Coronary artery (tissue), 2 donors: Measurements from ENCODE around the gene TANGO2.
A peak's percentile ranks its signal among the peaks of the same experiment; 100 is the strongest.

Experiments
- DNase-seq: peaks from one replicate; pipeline ENCODE4 v3.0.0-alpha.2; 2017; ENCODE audit warnings: low spot score
- H3K27ac ChIP-seq, 2 donors: fragments of 200-600 bp; sonication (generic); one replicate each; pipeline ENCODE4 v1.5.1; 2016 to 2019
- H3K4me3 ChIP-seq: fragments of 200-600 bp; sonication (generic); 2 replicates; pipeline ENCODE4 v1.5.1; 2016; ENCODE audit warnings: mild to moderate bottlenecking, moderate library complexity
- TF ChIP-seq, protein P1 (sequence below): fragments of 200-600 bp; sonication (generic); IDR thresholded peaks from one replicate; pipeline ENCODE4 v1.5.1; 2019; ENCODE audit warnings: antibody characterized with exemption

The TANGO2 gene

DNA sequence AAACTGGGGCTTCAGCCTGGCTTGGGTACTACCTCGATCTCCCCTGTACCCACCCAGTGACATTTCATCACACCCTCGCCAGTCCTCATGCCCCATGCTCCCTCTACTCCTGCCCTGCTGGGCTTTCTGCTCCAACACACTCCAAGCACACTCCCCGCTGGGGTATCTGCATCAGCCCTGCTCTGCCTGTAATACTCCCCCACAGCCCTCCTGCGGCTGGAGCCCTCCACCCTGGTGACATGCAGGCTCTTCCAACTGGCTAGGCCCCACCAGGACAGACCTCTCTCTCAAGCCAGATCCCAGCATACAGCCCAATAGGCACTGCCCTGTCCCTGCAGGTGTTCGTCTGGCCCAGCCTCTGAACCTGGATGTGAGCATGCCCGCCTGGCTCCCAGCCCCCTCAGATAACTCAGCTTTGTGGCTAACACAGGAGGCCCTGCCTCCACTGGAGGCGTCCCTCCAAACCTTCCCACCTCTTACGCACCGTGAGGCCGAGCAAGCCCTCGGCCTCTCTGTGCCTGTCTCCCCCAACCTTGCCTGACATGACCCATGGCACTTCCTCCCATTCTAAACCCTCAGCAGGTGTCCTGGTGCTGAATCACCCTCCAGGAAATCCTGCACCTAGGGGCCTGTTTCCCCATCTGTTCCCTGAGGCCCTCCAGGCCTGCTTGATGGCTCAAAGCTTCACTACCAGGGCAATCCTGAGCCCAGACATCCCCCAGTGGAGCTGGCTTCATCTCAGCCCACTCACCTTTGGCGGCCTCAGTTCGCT, 45.8 kb upstream of the TANGO2 start:
- TF ChIP-seq, protein P1, sequence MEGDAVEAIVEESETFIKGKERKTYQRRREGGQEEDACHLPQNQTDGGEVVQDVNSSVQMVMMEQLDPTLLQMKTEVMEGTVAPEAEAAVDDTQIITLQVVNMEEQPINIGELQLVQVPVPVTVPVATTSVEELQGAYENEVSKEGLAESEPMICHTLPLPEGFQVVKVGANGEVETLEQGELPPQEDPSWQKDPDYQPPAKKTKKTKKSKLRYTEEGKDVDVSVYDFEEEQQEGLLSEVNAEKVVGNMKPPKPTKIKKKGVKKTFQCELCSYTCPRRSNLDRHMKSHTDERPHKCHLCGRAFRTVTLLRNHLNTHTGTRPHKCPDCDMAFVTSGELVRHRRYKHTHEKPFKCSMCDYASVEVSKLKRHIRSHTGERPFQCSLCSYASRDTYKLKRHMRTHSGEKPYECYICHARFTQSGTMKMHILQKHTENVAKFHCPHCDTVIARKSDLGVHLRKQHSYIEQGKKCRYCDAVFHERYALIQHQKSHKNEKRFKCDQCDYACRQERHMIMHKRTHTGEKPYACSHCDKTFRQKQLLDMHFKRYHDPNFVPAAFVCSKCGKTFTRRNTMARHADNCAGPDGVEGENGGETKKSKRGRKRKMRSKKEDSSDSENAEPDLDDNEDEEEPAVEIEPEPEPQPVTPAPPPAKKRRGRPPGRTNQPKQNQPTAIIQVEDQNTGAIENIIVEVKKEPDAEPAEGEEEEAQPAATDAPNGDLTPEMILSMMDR: no peak
- Histone ChIP-seq H3K4me3 (no peak overlapping the region), H3K27ac (peak overlapping the region in 1 of 2 donors; percentile 56)
- DNase-seq: no peak

DNA sequence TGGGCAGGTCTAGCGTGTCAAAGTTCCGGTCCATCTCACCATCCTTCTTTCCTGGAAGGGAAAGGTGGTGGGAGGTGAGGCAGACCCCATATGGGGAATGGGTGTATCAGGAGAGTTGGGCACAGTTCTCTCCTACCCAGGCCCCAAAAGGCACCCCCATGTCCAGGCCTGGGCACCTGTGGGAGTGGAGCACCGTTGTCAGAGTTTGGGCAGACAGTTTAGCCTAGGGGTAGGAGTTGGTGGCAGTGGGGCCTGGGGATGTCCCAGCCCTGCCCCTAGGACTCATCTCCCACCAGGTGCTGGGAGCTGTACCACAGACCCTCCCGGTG, 45.2 kb upstream of the TANGO2 start:
- Histone ChIP-seq H3K4me3 (no peak overlapping the region), H3K27ac (peak overlapping the region in 1 of 2 donors; percentile 2)
- no peak for DNase-seq
- TF ChIP-seq, protein P1: no peak

DNA sequence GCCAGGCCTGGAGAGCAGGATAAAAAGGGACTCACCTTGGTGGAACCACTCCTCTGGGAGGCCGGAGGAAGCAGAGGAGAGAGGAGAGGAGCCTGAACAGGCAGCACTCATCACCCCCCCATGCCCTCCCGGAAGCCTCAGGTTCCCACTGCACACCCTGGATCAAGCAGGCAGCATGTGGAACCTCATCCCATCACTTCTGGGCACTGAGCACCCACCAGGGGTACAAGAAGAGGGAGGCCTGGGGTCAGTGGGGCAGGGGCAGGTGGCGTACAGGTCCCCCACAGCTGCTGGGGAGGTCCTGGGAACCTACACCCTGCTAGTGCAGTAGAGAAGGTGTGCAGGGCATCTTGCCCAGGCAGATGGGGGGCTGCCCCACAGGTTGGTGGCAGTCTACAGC, 44.2 kb upstream of the TANGO2 start:
- no peak overlapping the region for H3K4me3 ChIP-seq
- no peak for DNase-seq

DNA sequence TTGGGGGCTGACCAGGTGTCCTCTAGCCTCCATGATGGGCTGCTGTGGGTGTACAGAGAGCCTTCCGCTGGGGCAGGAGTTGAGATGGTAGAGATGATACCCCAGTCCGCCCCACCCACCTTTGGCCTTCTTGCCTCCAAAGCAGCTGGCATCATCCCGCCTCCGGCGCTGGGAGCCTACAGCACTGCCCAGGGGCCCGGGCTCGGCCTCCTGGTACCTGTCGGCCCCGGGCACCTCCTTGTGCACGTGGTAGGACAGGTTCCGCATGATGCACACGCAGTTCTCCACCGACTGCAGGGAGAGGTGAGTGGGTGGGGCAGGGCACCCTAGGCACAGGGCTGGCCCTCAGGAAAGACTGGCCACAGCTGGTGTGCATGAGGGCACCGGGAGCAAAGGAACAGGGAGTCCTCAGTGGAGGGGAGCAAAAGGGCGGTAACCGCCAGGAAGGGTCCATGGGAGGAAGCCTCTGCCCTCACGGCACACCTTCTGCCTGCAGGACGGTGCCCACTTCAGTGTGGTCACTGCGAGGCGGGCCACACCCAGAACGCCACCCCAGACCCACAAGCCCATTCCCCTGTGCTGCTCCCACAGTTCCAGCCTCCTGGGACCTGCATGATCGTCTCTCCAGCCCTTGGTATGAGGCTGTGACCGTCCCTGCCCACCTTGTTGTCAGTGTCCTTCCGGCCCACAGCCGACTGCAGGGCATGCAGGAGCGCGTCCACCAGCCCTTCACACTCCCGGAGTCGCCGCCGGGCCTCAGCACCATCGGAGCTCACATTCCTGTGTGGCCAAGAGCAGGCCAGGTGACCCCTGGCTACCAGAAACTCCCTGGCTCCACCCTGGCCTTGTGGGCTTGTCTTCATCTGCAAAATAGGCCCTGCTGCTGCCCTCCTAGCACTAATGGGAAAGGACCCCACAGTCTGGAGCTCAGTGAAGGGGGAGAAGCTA, 43.3 kb upstream of the TANGO2 start:
- no peak overlapping the region for H3K27ac ChIP-seq
- H3K4me3 ChIP-seq: no peak overlapping the region
- TF ChIP-seq, protein P1: no peak
- DNase-seq: no peak

More for the DNA sequence above, 44.2 kb upstream of the TANGO2 start:
- no peak overlapping the region for H3K27ac ChIP-seq
- TF ChIP-seq, protein P1: no peak

DNA sequence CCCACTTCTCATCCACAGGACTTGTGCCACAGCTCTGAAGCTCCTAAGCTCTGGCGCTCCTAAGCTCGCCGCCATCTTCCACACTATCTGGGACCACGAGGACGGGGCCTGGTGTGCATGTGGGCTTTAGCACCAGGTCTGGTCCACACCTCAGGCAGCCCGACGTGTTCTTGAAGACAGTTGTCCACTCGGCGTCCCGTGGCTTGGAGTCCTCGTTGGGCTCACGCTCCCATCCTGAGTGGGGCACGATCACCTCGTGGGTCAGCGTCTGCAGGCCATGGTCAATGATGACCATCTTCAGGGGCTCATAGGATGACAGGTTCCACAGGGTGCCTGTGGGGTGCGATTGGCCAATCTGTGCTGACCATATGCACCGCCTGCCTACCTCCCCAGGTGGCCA, 42.2 kb upstream of the TANGO2 start:
- TF ChIP-seq, protein P1: no peak
- H3K27ac ChIP-seq: no peak overlapping the region
- H3K4me3 ChIP-seq: no peak overlapping the region
- no peak for DNase-seq

DNA sequence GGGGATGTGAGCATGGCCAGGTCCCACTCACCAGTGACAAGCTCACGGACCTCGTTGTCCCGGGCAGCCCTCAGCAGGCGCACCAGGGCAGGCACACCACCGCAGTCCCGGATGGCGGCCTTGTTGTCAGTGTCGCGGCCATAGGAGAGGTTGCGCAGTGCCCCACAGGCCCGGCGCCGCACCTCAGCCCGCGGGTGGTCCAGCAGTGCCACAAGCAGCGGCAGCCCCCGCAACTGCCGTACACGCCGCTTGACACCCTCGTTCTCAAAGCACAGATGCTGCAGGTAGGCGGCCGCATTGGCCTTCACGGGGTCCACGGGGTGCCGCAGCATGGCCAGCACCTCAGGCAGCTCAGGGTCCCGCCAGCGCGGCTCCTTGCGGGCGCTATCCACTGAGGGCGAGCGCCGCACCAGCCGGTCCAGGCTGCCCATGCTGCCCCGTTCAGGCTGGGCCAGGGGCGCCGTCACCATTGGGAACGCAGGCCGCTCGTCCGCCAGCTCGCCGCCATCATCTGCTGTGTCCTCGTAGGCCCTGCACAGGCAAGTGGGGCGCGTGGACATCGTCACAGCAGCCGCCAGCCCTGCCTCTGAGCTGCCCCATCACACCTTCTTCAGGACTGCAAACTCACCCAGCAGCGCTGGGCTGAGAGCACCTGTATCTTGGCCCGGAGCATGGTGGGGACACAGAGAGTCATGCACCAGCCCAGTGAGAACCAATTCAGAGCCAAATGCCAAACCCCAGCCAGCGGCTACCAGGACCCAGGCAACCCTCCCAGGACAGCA, 41.0 kb upstream of the TANGO2 start:
- Histone ChIP-seq H3K27ac (no peak overlapping the region), H3K4me3 (no peak overlapping the region)
- DNase-seq: no peak
- TF ChIP-seq, protein P1: no peak
